Measurements from ENCODE around the gene SCFD2. TPM values are rescaled to one million over a fixed set of nuclear protein-coding genes. Genes with fewer than 3 reads are reported as not detected.

Gene SCFD2
- total and polyA plus RNA-seq, 4 donors, result 4.3 to 28.8 (median 7.4) TPM

- 95% methylated on average over 32 of the region's 32 CpGs for WGBS
- H3K27ac ChIP-seq (ENCODE audit: low read depth in 1 of 2, low read length in 2 of 2), result no peak overlapping the region
- H3K4me3 ChIP-seq (ENCODE audit: low read depth in 1 of 3, low read length in 3 of 3), result no peak overlapping the region
- TF ChIP-seq CTCF (IDR thresholded peaks at IDR 0.05; ENCODE audit: low read depth, low read length, missing input control) (no peak), RXRA (IDR thresholded peaks at IDR 0.05) (no peak), REST (IDR thresholded peaks at IDR 0.05) (no peak), HNF4A (conservative IDR thresholded peaks at IDR 0.05) (no peak), TAF1 (conservative IDR thresholded peaks at IDR 0.05) (no peak), EGR1 (IDR thresholded peaks at IDR 0.05; ENCODE audit: low read depth in 2 of 2) (no peak), FOXA2 (IDR thresholded peaks at IDR 0.05) (no peak), YY1 (IDR thresholded peaks at IDR 0.05) (no peak)
- no peaks in the 10 kb centered on the region for H3K9me3 ChIP-seq (ENCODE audit: control insufficient read depth in 4 of 4, low read length in 3 of 4)
- no peaks in the 10 kb centered on the region for H3K27me3 ChIP-seq (ENCODE audit: control insufficient read depth in 4 of 4, insufficient read depth in 4 of 4, low read length in 3 of 4)
- no peak for DNase-seq (ENCODE audit: low spot score)
- peaks cover 0 to 8% (median under 1%) of the 10 kb centered on the region in 4 donors for H3K36me3 ChIP-seq (ENCODE audit: control insufficient read depth in 4 of 4, insufficient read depth in 3 of 4, low read depth in 1 of 4, low read length in 3 of 4)
- no peak overlapping the region for H3K9ac ChIP-seq (ENCODE audit: low read depth in 1 of 2, low read length in 2 of 2)
- H3K4me1 ChIP-seq (ENCODE audit: control insufficient read depth in 4 of 4, insufficient read depth in 4 of 4, low read length in 3 of 4), result no peaks in the 10 kb centered on the region
Measured at GRCh38 chr4:53354012-53354722, 11.7 kb downstream of the SCFD2 start.

- Histone ChIP-seq H3K27me3 (ENCODE audit: control insufficient read depth in 4 of 4, insufficient read depth in 4 of 4, low read length in 3 of 4) (no peaks in the 10 kb centered on the region), H3K36me3 (ENCODE audit: control insufficient read depth in 4 of 4, insufficient read depth in 3 of 4, low read depth in 1 of 4, low read length in 3 of 4) (peaks cover 0 to 8% (median 3%) of the 10 kb centered on the region in 4 donors), H3K9me3 (ENCODE audit: control insufficient read depth in 4 of 4, low read length in 3 of 4) (no peaks in the 10 kb centered on the region), H3K27ac (ENCODE audit: low read depth in 1 of 2, low read length in 2 of 2) (no peak overlapping the region), H3K4me1 (ENCODE audit: control insufficient read depth in 4 of 4, insufficient read depth in 4 of 4, low read length in 3 of 4) (peaks cover 0 to 2% (median 1%) of the 10 kb centered on the region in 4 donors), H3K9ac (ENCODE audit: low read depth in 1 of 2, low read length in 2 of 2) (no peak overlapping the region), H3K4me3 (ENCODE audit: low read depth in 1 of 3, low read length in 3 of 3) (no peak overlapping the region)
- WGBS, result 89% methylated on average over 4 of the region's 4 CpGs
- DNase-seq (ENCODE audit: low spot score), result no peak
- TF ChIP-seq SP1 (IDR thresholded peaks at IDR 0.05) (no peak), CTCF (IDR thresholded peaks at IDR 0.05; ENCODE audit: low read depth, low read length, missing input control) (no peak), YY1 (IDR thresholded peaks at IDR 0.05) (no peak), HNF4A (conservative IDR thresholded peaks at IDR 0.05) (no peak), EGR1 (IDR thresholded peaks at IDR 0.05; ENCODE audit: low read depth in 2 of 2) (no peak), TAF1 (conservative IDR thresholded peaks at IDR 0.05) (no peak), HNF4G (IDR thresholded peaks at IDR 0.05) (no peak), ATF3 (IDR thresholded peaks at IDR 0.05) (no peak), FOXA1 (IDR thresholded peaks at IDR 0.05) (no peak), FOXA2 (IDR thresholded peaks at IDR 0.05) (no peak), MAX (IDR thresholded peaks at IDR 0.05) (no peak), GABPA (IDR thresholded peaks at IDR 0.05 in 1 of 2, conservative IDR thresholded peaks at IDR 0.05 in 1 of 2) (no peak), RAD21 (IDR thresholded peaks at IDR 0.05) (no peak), JUND (IDR thresholded peaks at IDR 0.05) (no peak), ZBTB33 (IDR thresholded peaks at IDR 0.05) (no peak), NR2F2 (IDR thresholded peaks at IDR 0.05) (no peak), RXRA (IDR thresholded peaks at IDR 0.05) (no peak)
Measured at GRCh38 chr4:53349091-53349491, 16.8 kb downstream of the SCFD2 start.
